Measurements from ENCODE around the gene SENP7. TPM values are rescaled to one million over a fixed set of nuclear protein-coding genes. Genes with fewer than 3 reads are reported as not detected.
"Not testable (repeated sequence)": the region's sequence is repeated elsewhere in the genome, so short reads cannot be mapped to it uniquely, and the experiment has no call there.

SENP7 gene
- total RNA-seq, 4 donors from 2014 or later = 13.2 to 18.3 (median 15.8) TPM

GRCh38 chr3:101497803-101498202 lies 15.2 kb downstream of the SENP7 start:
- intact Hi-C loops (cut with DNase I; ENCODE audit: low total_unique reads) = no loop called here
- no peak overlapping the region for H3K4me3 ChIP-seq (ENCODE audit: low read depth, poor library complexity, severe bottlenecking)
- WGBS, 2 donors = 93 to 97% methylated on average over 2 of the region's 2 CpGs
- no peak for TF ChIP-seq CTCF (IDR thresholded peaks at IDR 0.05)
- TF ChIP-seq POLR2A (IDR thresholded peaks at IDR 0.05) = no peak
- no peak for DNase-seq (ENCODE audit: low spot score in 2 of 2)

- WGBS, 2 donors = 89 to 90% methylated on average over 4 of the region's 4 CpGs
- TF ChIP-seq CTCF (IDR thresholded peaks at IDR 0.05) (no peak), POLR2A (IDR thresholded peaks at IDR 0.05) (no peak)
- no peak overlapping the region for H3K4me3 ChIP-seq (ENCODE audit: low read depth, poor library complexity, severe bottlenecking)
- intact Hi-C loops (cut with DNase I; ENCODE audit: low total_unique reads) = no loop called here
- no peak for DNase-seq (ENCODE audit: low spot score in 2 of 2)
Measured at GRCh38 chr3:101495552-101495951, 17.5 kb downstream of the SENP7 start.

- no peak for DNase-seq (ENCODE audit: low spot score in 2 of 2)
- TF ChIP-seq POLR2A (IDR thresholded peaks at IDR 0.05) = no peak
- no peak for TF ChIP-seq CTCF (IDR thresholded peaks at IDR 0.05)
- WGBS, 2 donors = 86 to 92% methylated on average over 8 of the region's 8 CpGs
- intact Hi-C loops (cut with DNase I; ENCODE audit: low total_unique reads) = no loop called here
- H3K4me3 ChIP-seq (ENCODE audit: low read depth, poor library complexity, severe bottlenecking) = no peak overlapping the region
Measured at GRCh38 chr3:101484805-101485620, 28.0 kb downstream of the SENP7 start.

- TF ChIP-seq POLR2A (IDR thresholded peaks at IDR 0.05) = no peak
- intact Hi-C loops (cut with DNase I; ENCODE audit: low total_unique reads) = no loop called here
- no peak for DNase-seq (ENCODE audit: low spot score in 2 of 2)
- H3K4me3 ChIP-seq (ENCODE audit: low read depth, poor library complexity, severe bottlenecking) = no peak overlapping the region
- WGBS, 2 donors = 84 to 86% methylated on average over 3 of the region's 3 CpGs
Measured at GRCh38 chr3:101478980-101479379, 34.0 kb downstream of the SENP7 start.

- intact Hi-C loops (cut with DNase I; ENCODE audit: low total_unique reads); DNase-seq (ENCODE audit: low spot score in 2 of 2); H3K4me3 ChIP-seq (ENCODE audit: low read depth, poor library complexity, severe bottlenecking): not testable (repeated sequence)
- 97% methylated on average over 2 of the region's 2 CpGs for WGBS, 2 donors
Measured at GRCh38 chr3:101474841-101475552, 38.0 kb downstream of the SENP7 start.

- intact Hi-C loops (cut with DNase I; ENCODE audit: low total_unique reads); DNase-seq (ENCODE audit: low spot score in 2 of 2); H3K4me3 ChIP-seq (ENCODE audit: low read depth, poor library complexity, severe bottlenecking): not testable (repeated sequence)
- 93 to 95% methylated on average over 4 of the region's 4 CpGs for WGBS, 2 donors
Measured at GRCh38 chr3:101468676-101469075, 44.3 kb downstream of the SENP7 start.

- H3K4me3 ChIP-seq (ENCODE audit: low read depth, poor library complexity, severe bottlenecking); DNase-seq (ENCODE audit: low spot score in 2 of 2); intact Hi-C loops (cut with DNase I; ENCODE audit: low total_unique reads): not testable (repeated sequence)
- 77 to 93% methylated on average over 3 of the region's 3 CpGs for WGBS, 2 donors
Measured at GRCh38 chr3:101467310-101467663, 45.7 kb downstream of the SENP7 start.
